Endothelial cell of umbilical vein (primary cell): Measurements from ENCODE around the gene SIGLEC7. TPM values are rescaled to one million over a fixed set of nuclear protein-coding genes. Genes with fewer than 3 reads are reported as not detected.

ENCODE experiments used
- BruUV-seq: library from RNA; stranded (reverse); fragments of 400-500 nt; replicated peaks from 2 replicates; lab custom pipeline; 2021; lab: Mats Ljungman, UMichigan
- CTCF ChIA-PET: fragments of 300-600, 350-600 bp; sonication (Branson Sonifier 250); formaldehyde crosslinking; loops from one replicate; lab custom pipeline; 2021; ENCODE audit warnings: antibody characterized with exemption, inconsistent platforms; lab: Charles Lee
- POLR2A ChIA-PET: fragments of 300-600, 350-600 bp; sonication (Branson Sonifier 250); formaldehyde crosslinking; loops from one replicate; lab custom pipeline; 2021; ENCODE audit warnings: antibody characterized with exemption, inconsistent platforms; lab: Charles Lee
- DNase-seq: peaks from one replicate; pipeline ENCODE4 v3.0.0-alpha.2; 2011; ENCODE audit warnings: low read depth, low spot score
- FAIRE-seq: peaks from 2 replicates; lab custom pipeline; 2011; peaks lifted over from hg19 to GRCh38; lab: Jason Lieb, UNC
- H2AFZ ChIP-seq: 2 replicates; pipeline ENCODE4 v1.6.0; 2012; ENCODE audit warnings: low read depth, low read length, control low read depth, inconsistent platforms
- H3K27ac ChIP-seq: 2 replicates; pipeline ENCODE4 v1.5.1; 2011; ENCODE audit warnings: low read depth, mild to moderate bottlenecking, control low read depth, low read length, moderate library complexity; ENCODE audit not compliant: insufficient read depth
- H3K27me3 ChIP-seq, 2 experiments: 2 replicates each; pipeline versions ENCODE4 v1.6.0 to v1.6.1; 2011; ENCODE audit warnings: low read length in 2 of 2, mixed read lengths in 1 of 2; ENCODE audit not compliant: control insufficient read depth in 2 of 2, insufficient read depth in 2 of 2
- H3K36me3 ChIP-seq, 2 experiments: 2 replicates in 1 of 2; 3 replicates in 1 of 2; pipeline ENCODE4 v1.5.1; 2011; ENCODE audit warnings: low read length in 2 of 2, mild to moderate bottlenecking in 1 of 2, moderate library complexity in 1 of 2; ENCODE audit not compliant: control insufficient read depth in 2 of 2, insufficient read depth in 2 of 2; ENCODE audit errors: extremely low read depth in 1 of 2
- H3K4me1 ChIP-seq: 3 replicates; pipeline ENCODE4 v1.5.1; 2011; ENCODE audit warnings: mild to moderate bottlenecking, low read length; ENCODE audit not compliant: control insufficient read depth, insufficient read depth; ENCODE audit errors: extremely low read depth
- H3K4me2 ChIP-seq: 2 replicates; pipeline ENCODE4 v1.6.1; 2011; ENCODE audit warnings: low read length, control low read depth, mixed read lengths; ENCODE audit not compliant: insufficient read depth
- H3K4me3 ChIP-seq, 3 experiments: fragments of 200-600 bp in 1 of 3; sonication (generic), shearing (Covaris generic) in 1 of 3; replicated peaks in 1 of 3; 2 replicates each; pipeline ENCODE4 v1.5.1; 2011 to 2016; ENCODE audit warnings: control low read depth in 3 of 3, low read length in 3 of 3, mild to moderate bottlenecking in 2 of 3, inconsistent platforms in 1 of 3, low read depth in 1 of 3, moderate library complexity in 1 of 3; ENCODE audit not compliant: insufficient read depth in 1 of 3
- H3K79me2 ChIP-seq: 2 replicates; pipeline ENCODE4 v1.6.0; 2012; ENCODE audit warnings: low read length, inconsistent platforms; ENCODE audit not compliant: control insufficient read depth, insufficient read depth
- H3K9ac ChIP-seq: replicated peaks from 2 replicates; pipeline ENCODE3; 2011; ENCODE audit warnings: low read length, control low read depth; ENCODE audit not compliant: insufficient read depth; ENCODE audit errors: extremely low read depth
- H3K9me1 ChIP-seq: replicated peaks from 3 replicates; pipeline ENCODE4 v1.6.0; 2011; ENCODE audit warnings: mild to moderate bottlenecking, low read length; ENCODE audit not compliant: control insufficient read depth, insufficient read depth; ENCODE audit errors: extremely low read depth
- H3K9me3 ChIP-seq: replicated peaks from 2 replicates; pipeline ENCODE4 v1.5.1; 2012; ENCODE audit warnings: low read length, inconsistent platforms; ENCODE audit not compliant: control insufficient read depth, insufficient read depth
- H4K20me1 ChIP-seq: replicated peaks from 2 replicates; pipeline ENCODE3; 2011; ENCODE audit warnings: mild to moderate bottlenecking, low read length; ENCODE audit not compliant: control insufficient read depth, insufficient read depth; ENCODE audit errors: extremely low read depth
- EZH2 ChIP-seq: IDR thresholded peaks from 2 replicates; pipeline ENCODE4 v1.6.1; 2012; ENCODE audit warnings: borderline replicate concordance, low read depth, mild to moderate bottlenecking, moderate library complexity, low read length, inconsistent platforms; ENCODE audit not compliant: severe bottlenecking
- FOS ChIP-seq: IDR thresholded peaks from 2 replicates; pipeline ENCODE4 v1.6.1; 2011; ENCODE audit warnings: mild to moderate bottlenecking, low read length, moderate library complexity, borderline replicate concordance; ENCODE audit not compliant: insufficient read depth
- GATA2 ChIP-seq: IDR thresholded peaks from 2 replicates; pipeline ENCODE4 v1.7.0; 2011; ENCODE audit warnings: low read depth, mild to moderate bottlenecking, moderate library complexity, mixed read lengths, low read length; ENCODE audit not compliant: insufficient read length, insufficient read depth
- JUN ChIP-seq: IDR thresholded peaks from 2 replicates; pipeline ENCODE4 v1.6.1; 2011; ENCODE audit warnings: borderline replicate concordance, low read depth; ENCODE audit not compliant: insufficient read length, insufficient read depth
- MYC ChIP-seq: IDR thresholded peaks from one replicate; pipeline ENCODE4 v1.6.1; 2011; ENCODE audit warnings: mild to moderate bottlenecking, low read depth, low read length
- POLR2A ChIP-seq: IDR thresholded peaks from 2 replicates; pipeline ENCODE4 v1.6.1; 2012; ENCODE audit warnings: low read depth, mild to moderate bottlenecking, control low read depth, low read length
- POLR2AphosphoS5 ChIP-seq: IDR thresholded peaks from 2 replicates; pipeline ENCODE4 v1.6.1; 2012; ENCODE audit warnings: low read depth, mild to moderate bottlenecking, control low read depth, low read length, moderate library complexity; ENCODE audit not compliant: insufficient read depth
- dilution Hi-C: fragments of 300-500 bp; cut with MboI; formaldehyde crosslinking; loops from one replicate; pipeline ENCODE4 v1.15.0; 2019; ENCODE audit warnings: low sequenced_read_pairs; ENCODE audit not compliant: extremely low pct_ligation_motif_present
- intact Hi-C: fragments of 100-400 bp; cut with micrococcal nuclease; formaldehyde crosslinking; loops from one replicate; pipeline ENCODE4 v1.10.0; 2022
- polyA plus RNA-seq, 4 experiments: library from polyadenylated mRNA; depleted of rRNA in 3 of 4; stranded (reverse) in 3 of 4; unstranded in 1 of 4; fragments of >200 nt; gene quantifications; 2 replicates each; pipeline versions ENCODE4 v1.2.1 to v1.2.3, GENCODE V29; 2011 to 2012; ENCODE audit warnings: missing spikeins in 1 of 4
- total RNA-seq: library from RNA; stranded (reverse); gene quantifications from 2 replicates; pipeline ENCODE4 v1.2.3, GENCODE V29; 2021
- TF ChIP-seq, protein P1 (sequence below): IDR thresholded peaks from 2 replicates; pipeline ENCODE4 v1.6.1; 2011; ENCODE audit not compliant: insufficient read depth, insufficient read length
- TF ChIP-seq, protein P2 (sequence below), 2 donors: IDR thresholded peaks; 1 replicate in 1 of 2; 2 replicates in 1 of 2; pipeline ENCODE4 v1.5.1; 2011; ENCODE audit warnings: low read length in 2 of 2, mild to moderate bottlenecking in 2 of 2, moderate library complexity in 2 of 2, control low read depth in 1 of 2, inconsistent platforms in 1 of 2, low read depth in 1 of 2; ENCODE audit not compliant: insufficient read depth in 1 of 2; ENCODE audit errors: extremely low read depth in 1 of 2

SIGLEC7 gene
- total and polyA plus RNA-seq, 2 donors (not counting 3 experiments of a cell fraction or from before 2014, with no cell fraction given): not detected

DNA sequence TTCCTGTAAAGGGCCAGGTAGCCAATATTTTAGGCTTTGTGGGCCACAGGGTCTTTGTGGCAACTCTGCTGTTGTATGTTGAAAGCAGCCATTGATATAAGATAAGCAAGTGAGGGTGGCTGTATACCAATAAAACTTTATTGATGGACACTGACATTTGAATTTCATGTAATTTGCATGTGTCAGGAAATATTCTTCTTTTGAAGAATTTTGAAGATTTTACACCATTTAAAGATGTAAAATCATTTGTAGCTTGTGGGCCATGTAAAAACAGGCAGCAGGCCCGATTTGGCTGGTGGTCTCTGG is 31.5 kb upstream of the SIGLEC7 start:
- no TSS peak for BruUV-seq
- H3K9ac ChIP-seq: no peak overlapping the region
- dilution Hi-C loops: no loop called here
- H3K4me1 ChIP-seq: peaks cover 11% of the 10 kb centered on the region
- H3K9me3 ChIP-seq: no peaks in the 10 kb centered on the region
- no peak for DNase-seq
- no peak overlapping the region for H3K27ac ChIP-seq
- no peak for FAIRE-seq
- CTCF ChIA-PET: interaction anchor here (2.8 kb wide), 1 partner anchor 10 kb away, joined by 7 read pairs; no protein-coding TSS in a partner anchor
- TF ChIP-seq, protein P1, sequence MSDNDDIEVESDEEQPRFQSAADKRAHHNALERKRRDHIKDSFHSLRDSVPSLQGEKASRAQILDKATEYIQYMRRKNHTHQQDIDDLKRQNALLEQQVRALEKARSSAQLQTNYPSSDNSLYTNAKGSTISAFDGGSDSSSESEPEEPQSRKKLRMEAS: no peak
- no peak for TF ChIP-seq JUN
- TF ChIP-seq MYC: no peak
- no peak for TF ChIP-seq POLR2A
- no peak for TF ChIP-seq GATA2
- TF ChIP-seq POLR2AphosphoS5: no peak
- no peak for TF ChIP-seq EZH2
- no peak for TF ChIP-seq FOS
- TF ChIP-seq, protein P2, sequence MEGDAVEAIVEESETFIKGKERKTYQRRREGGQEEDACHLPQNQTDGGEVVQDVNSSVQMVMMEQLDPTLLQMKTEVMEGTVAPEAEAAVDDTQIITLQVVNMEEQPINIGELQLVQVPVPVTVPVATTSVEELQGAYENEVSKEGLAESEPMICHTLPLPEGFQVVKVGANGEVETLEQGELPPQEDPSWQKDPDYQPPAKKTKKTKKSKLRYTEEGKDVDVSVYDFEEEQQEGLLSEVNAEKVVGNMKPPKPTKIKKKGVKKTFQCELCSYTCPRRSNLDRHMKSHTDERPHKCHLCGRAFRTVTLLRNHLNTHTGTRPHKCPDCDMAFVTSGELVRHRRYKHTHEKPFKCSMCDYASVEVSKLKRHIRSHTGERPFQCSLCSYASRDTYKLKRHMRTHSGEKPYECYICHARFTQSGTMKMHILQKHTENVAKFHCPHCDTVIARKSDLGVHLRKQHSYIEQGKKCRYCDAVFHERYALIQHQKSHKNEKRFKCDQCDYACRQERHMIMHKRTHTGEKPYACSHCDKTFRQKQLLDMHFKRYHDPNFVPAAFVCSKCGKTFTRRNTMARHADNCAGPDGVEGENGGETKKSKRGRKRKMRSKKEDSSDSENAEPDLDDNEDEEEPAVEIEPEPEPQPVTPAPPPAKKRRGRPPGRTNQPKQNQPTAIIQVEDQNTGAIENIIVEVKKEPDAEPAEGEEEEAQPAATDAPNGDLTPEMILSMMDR (IDR thresholded peaks at IDR 0.05; ENCODE audit: extremely low read depth in 1 of 2, insufficient read depth in 1 of 2, low read depth in 1 of 2, low read length in 2 of 2): no peak
- no peak overlapping the region for H2AFZ ChIP-seq
- no peak overlapping the region for H3K4me2 ChIP-seq
- H3K27me3 ChIP-seq: peaks cover 3 to 9% of the 10 kb centered on the region in 2 experiments
- intact Hi-C loops: no loop called here
- H3K36me3 ChIP-seq: no peaks in the 10 kb centered on the region
- POLR2A ChIA-PET: no interaction called here
- peaks cover 19% of the 10 kb centered on the region for H3K79me2 ChIP-seq
- H3K4me3 ChIP-seq: no peak overlapping the region
- no peaks in the 10 kb centered on the region for H3K9me1 ChIP-seq
- H4K20me1 ChIP-seq: no peaks in the 10 kb centered on the region
